ENCODE measurements around the gene TRIB2.

The TRIB2 gene

DNA sequence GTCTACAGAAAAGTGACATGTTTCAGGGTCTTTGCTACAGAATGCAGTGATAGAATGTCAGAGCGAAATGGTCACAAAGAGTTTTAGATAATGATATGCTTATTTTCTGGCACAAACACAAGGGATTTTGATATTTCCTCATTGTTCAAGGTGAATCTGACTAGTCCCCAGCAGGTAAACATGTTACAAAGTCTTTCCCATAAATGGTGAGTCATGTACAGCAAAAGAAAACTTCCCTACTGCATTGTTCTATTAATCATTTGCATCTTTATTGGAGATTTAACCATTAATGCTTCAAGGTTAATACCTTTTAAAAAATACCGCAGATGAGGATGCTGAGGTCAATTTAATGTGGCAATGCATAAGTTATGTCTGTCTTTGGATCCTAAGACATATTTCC lies 19.1 kb upstream of the TRIB2 start:
- no peak for DNase-seq (ENCODE audit: low read depth in 2 of 2)

DNA sequence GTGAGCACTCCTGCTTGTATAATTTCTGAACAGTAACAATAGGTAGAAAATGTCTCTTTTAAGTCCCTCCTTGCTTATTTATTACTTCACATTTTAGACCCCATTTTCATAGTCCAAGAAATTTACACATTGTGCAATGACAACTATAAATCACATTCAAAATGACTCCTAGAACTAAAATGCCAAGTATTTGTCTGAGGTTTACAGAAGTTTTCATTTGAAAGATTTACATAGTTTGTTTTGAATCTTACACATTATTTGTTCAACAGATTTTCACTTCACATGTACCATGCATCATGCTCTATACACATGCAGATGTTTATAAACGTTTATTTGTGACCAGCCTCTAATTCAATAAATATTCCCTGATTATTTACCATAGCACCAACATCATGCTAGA lies 15.7 kb upstream of the TRIB2 start:
- DNase-seq (ENCODE audit: low read depth in 2 of 2) = no peak

DNA sequence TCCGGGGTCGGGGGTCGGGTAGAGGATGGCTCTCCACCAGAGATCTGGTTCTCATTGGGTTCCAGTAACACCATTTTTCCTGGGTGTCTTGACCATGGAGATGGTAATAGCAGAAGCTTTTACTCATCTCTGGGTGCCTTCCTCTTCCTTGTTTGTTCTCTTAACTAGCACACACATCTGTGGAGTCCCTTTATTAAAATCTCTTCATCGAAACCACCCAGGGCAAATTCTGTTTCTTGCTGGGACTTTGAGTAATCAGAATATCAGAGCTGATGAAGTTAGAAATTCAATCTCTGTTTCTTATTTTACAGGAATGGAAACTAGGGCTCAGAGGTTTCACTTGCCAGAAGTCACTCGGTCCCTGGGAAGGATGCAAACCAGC lies 15.0 kb upstream of the TRIB2 start:
- DNase-seq (ENCODE audit: low read depth in 2 of 2) = no peak

DNA sequence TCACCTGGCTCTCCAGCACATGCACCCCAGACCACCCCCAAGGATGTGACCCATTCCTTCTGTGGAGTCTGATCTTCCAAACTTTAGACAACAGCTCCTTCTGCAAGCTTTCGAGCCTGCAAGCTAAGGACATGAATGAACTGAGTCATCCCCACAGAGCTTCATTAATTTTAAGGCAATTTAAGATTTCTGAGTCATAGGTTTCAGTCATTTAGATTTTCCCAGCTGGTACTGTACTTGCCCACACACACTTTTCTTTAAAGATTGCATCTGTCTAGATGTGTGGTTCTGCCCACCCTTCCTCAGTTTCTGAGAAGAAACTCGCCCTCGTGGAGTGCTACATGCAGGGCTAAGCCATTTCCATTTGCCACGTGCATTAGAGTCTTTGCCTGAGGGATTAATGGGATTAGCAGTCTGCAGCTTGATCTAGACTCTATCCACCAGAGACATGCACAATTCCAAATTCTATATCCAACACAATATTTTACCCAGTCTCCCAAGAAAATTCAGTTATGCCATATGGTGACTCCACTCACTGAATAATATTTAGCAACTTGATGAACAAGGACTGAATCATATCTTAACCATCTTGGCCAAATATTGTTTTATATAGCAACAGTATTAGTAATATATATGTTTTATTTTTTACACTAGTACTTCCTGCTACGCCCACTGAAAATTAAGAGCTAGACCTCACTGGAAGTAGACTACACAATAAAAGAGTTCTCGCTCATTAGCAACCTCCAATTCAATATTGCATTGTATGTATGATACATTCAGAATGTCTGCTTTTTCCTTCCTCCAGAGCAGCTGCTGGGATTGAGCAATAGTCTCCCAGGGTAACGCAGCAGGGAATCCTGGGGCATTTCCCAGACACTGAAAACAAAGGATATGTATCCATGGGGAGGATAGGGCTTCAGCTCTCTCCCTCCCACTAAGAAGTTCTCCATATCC lies 14.3 kb upstream of the TRIB2 start:
- peak in 1 of 2 donors; percentile 27 for DNase-seq (ENCODE audit: low read depth in 2 of 2)

DNA sequence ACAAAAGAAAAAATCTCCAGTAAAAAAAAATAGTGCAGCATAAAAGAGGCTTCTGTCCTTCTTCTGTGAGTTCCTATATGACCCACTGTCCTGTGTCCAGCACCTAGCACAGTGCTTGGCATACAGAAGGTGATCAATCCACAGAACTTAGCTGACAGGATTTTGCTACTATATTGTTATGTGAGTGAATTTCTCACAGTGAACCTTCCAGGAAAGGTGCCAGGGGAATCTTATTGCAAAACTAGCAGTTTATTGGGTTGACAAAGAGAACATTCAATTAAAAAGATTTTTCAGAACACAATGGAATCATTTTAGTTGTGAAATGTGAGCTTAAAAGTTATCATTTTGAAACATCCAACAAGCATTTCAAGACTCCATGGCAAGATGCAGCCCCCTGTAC lies 12.4 kb upstream of the TRIB2 start:
- no peak for DNase-seq (ENCODE audit: low read depth in 2 of 2)

DNA sequence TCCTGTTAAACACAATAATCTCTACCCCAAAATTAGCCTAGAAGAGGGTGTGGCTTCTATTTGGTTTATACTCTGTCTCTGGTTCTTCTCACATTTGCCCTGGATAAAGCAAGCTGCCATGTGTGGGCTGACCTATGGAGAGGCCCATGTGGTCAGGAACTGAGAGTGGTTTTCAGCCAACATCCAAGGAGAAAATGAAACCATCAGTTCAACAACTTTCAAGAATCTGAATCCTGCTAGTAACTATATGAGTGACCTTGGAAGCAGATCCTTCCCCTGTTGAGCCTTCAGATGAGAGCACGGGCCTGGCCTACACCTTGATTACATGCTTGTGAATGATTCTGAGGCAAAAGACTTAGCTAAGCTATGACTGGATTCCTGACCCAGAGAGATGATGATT lies 11.5 kb upstream of the TRIB2 start:
- no peak for DNase-seq (ENCODE audit: low read depth in 2 of 2)

DNA sequence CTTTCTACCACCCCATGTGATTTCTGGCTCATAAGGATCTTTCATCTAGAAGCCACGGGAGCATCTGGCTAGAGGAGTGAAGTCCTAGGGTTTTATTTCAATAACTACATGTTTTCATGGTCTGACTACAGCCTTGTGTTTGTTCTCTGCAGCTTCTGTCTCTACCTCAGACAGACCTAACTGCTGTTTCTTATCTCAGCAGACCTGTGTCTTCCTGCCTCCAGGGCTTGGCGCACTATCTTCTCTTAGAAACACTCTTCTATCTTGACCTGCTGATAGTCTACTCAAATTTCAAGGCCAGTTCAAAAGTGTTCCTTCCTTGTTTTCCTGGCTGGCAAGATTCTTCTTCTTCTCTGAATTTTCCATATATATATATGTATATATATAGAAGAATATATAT lies 11.0 kb upstream of the TRIB2 start:
- no peak for DNase-seq (ENCODE audit: low read depth in 2 of 2)

DNA sequence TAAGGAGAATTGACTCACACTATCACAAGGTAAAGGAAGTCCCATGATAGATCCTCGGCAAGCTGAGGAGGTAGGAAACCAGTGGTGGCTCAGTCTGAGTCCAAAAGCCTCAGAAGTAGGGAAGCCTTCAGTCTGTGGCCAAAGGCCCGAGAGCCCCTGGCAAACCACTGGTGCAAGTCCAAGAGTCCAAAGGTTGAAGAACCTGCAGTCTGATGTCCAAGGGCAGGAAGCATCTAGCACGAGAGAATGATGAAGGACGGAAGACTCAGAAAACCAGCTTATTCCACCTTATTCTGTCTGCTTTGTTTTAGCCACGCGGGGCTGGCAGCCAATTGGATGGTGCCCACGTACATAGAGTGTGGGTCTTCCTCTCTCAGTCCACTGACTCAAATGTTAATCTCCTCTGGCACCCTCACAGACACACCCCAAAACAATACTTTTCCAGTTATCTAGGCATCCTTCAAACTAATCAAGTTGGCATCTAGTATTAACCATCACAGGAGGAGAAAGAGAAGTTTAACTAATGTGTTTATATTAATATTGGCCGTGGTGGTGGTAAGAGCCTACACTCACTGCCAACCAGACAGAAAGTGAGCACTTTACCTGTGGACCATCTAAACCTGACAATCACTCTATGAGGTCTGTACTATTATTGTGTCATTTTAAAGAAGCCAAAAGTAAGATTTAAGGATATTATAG lies 8.1 kb upstream of the TRIB2 start:
- no peak for DNase-seq (ENCODE audit: low read depth in 2 of 2)

DNA sequence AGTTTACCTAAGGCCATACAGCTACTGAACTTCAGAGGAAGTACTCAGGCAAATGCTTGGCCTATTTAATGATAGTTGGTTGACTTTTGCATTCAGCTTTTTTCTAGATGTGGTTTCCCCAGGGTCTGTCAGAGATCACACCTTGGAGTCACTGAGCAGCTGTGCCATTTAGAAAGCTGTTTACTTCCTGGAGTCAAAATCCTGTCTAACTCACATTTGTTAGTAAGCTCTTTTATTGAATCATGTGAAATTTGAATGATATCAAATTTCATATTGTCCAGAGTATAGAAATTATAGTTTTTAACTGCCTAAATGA lies 7.6 kb upstream of the TRIB2 start:
- no peak for DNase-seq (ENCODE audit: low read depth in 2 of 2)

DNA sequence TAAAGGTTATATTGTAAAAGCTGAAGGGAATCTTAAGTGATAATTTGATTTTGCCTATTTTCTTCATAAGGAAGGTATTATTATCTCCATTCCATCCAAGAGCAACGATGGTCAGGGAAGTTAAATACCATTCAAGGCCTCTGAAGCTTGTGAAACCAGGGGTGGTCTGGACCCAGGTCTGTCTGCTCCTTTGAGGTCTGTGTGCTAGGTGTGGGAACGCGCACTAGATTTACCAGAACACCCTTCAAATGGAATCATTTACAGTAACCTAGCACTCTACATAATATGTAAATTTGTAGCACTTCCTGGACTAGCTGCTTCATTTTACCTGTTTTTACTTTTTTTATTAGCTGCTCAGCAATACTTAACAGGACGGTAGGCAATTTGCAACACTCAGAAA lies 6.4 kb upstream of the TRIB2 start:
- no peak for DNase-seq (ENCODE audit: low read depth in 2 of 2)

DNA sequence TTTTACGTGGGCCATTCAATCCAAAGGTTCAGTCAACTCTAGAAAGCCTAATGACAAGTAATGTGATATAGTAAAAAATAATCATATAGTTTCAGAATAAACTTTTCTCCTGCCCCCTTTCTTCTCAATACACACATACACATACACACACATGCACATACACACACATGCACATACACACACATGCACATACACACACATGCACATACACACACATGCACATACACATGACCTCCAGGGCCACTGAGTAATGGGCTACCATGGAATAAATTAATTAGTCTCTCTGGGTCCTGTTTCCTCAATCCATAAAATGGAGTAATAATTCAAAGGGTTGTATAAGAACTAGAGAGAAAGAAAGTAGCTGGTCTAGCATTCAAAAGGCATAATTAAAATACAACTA lies 5.4 kb upstream of the TRIB2 start:
- DNase-seq (ENCODE audit: low read depth in 2 of 2) = no peak

DNA sequence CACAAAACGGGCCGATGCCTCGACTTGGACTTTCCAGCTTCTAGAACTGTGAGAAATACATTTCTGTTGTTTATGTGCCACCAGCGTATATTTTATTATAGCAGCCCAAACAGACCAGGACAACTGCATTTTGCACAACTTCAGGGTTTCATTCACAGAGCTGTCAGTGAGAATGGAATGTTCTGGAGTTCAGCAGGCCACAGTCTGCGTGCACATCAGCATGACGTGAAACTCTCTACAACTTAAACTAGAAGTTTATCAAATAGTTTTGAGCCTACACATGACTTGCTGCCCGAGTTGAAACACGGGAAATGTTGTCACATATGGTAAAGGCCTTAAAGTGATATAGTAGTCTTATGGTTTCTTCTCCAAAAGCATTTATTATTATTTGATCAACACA lies 3.9 kb upstream of the TRIB2 start:
- no peak for DNase-seq (ENCODE audit: low read depth in 2 of 2)

DNA sequence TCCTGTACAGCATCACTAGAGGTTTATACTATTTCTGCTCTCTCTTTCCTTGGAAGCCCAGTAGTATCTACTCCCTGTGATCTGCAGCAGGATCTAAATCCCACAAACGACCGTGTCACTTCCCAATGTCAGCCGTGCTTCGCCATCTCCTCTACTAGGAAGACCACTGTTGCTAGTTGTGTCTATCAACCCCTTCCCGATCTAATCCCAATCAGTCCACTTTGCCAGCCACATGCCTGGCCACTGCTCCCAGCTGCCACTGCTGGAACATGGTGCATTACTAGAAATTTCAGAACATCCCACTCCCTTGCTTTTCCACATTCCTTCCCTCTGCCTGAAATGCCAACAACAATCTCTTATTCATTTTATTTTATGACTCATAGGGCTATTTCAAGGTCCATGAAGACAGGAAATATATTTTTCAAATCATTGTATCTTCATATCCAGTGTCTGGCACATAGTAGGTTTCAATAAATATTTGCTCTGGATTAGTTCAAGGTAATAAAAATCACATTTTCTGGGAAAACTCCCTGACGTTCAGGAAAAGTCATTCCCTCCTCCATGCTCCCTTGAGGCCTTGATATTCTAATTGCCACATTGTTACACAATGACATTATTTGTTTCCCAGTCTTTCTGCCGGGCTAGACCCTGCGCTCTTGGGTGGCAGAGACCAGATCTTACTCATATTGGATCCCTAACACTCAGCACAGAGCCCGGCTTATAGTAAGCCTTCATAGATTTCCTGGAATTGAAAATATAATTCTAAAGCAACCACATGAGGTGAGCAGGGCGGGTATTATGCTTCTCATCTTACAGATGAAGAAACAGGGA lies 2.1 kb upstream of the TRIB2 start:
- DNase-seq (ENCODE audit: low read depth in 2 of 2) = no peak

DNA sequence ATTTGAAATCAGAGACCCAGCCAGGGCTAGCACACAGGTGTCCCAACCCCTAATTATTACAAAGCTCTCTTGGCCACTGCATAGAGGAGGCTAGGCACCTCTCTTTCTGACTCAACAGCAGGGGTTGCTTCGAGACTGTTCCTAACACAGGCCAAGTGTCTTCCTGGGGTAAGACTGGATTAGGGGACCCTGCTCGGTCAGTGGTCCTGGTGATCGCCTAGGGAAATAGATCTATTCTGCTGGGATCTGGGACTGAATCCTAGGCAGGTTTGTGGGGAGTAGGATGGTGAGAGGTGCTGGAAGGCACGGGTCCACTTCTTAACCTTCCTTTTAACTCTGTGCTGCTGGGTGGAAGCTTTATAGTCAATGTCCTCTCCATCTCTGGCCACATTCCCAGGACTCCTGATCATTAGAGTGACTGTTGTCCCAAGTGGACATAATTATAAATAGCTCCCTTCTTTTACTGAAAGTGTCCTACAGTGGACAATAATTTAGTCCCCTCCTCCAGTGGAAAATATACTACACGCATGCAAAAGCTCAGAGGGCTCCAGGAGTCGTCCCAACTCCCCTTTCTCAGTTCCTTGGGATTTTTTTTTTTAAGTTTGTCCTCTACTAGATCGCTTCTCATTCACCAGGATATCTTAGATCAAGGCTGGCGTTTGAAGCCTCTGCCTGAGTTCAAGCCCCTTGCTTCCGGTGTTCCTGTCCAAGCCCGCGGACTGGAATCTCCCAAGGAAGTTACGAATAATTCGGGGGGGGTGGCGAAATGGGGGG lies 1.3 kb upstream of the TRIB2 start:
- no peak for DNase-seq (ENCODE audit: low read depth in 2 of 2)

DNA sequence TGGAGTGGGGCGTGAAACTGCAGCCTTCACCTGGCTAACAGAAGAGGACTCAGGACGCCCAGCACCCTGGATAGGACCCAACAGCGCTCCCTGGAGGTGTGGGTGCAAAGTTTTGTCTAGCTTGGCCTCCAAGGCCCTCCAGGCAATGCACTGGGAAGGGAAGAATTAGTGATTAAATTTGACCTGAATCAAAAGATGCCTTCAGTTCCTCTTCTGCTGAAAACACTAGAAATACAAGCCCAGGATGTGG lies 779 bp upstream of the TRIB2 start:
- DNase-seq (ENCODE audit: low read depth in 2 of 2) = peak; percentile 68 to 80

DNA sequence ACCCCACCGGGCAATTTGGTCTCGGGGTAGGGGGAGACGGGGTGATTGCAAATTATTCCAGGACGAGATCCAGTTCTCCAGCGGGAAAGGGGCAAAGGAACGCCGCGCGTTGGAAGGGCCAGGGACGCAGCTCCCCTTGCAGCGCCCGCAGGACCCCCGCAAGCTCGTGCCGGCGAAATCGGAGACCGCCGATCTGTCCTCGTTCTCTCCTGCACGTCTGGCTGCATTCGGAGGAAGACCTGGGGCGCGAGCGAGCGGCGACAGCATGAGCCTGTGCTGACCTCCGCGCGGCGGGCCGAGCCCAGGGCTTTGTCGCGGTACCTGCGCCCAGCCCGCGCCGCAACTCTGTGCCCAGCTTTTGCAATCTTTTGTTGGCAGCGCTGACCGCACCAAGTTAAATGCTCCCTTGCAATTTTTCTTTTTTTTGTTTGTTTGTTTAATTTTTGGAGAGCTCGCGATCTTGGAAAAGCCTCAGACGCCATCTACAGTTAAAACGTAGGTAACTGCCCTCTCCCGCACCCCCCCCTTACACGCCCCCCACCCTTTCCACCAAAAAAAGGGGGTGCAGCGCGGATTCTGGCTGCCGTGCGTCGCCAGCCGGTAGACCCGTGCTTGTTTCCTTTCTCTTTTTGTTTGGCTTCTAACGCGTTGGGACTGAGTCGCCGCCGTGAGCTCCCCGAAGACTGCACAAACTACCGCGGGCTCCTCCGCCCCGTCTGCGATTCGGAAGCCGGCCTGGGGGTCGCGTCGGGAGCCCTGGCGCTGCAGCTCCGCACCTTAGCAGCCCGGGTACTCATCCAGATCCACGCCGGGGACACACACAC lies 667 bp downstream of the TRIB2 start:
- DNase-seq (ENCODE audit: low read depth in 2 of 2) = peak; percentile 41

DNA sequence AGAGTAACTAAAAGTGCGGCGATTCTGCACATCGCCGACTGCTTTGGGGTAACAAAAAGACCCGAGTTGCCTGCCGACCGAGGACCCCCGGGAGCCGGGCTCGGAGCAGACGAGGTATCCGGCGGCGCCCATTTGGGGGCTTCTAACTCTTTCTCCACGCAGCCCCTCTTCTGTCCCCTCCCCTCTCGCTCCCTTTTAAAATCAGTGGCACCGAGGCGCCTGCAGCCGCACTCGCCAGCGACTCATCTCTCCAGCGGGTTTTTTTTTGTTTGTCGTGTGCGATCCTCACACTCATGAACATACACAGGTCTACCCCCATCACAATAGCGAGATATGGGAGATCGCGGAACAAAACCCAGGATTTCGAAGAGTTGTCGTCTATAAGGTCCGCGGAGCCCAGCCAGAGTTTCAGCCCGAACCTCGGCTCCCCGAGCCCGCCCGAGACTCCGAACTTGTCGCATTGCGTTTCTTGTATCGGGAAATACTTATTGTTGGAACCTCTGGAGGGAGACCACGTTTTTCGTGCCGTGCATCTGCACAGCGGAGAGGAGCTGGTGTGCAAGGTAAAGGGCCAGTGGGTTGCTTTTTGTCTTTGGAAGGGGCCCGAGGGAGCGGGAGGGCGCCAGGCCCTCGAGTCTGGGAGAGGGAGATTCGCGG lies 1.4 kb downstream of the TRIB2 start:
- peak; percentile 19 to 23 for DNase-seq (ENCODE audit: low read depth in 2 of 2)

DNA sequence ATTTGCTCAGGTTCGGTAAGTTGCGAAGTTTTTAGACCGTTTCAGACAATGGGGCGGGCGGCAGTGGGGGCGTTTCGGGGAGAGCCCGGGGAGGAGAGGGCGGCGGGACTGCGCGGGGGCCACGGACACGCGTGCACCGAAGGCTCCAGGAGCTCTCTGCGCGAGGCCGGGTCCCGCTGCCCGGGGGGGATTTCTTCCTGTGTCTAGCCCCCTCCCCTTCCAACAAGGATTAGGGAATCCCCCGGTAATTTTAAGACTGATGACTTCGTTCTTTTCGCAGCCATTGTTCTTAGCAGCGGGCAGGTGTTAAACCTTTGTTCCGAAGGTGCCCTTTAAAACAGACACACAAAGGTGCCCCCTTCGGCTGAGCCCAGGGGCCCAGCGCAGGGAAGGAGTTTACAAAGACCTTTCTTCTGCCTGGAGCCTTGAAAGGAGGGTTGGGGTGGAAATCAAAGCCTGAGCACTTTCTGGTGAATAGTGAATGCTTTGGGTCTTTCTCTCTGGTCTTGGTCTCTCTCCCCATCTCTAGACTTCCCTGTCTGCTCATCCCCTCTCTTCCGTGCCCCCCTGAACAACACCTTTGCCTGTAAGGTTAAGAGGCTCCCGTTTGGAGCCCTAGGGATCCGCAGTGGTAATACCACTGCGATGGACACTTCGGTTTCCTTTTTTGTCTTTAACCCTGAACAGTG lies 2.1 kb downstream of the TRIB2 start:
- DNase-seq (ENCODE audit: low read depth in 2 of 2) = peak; percentile 26 to 27

DNA sequence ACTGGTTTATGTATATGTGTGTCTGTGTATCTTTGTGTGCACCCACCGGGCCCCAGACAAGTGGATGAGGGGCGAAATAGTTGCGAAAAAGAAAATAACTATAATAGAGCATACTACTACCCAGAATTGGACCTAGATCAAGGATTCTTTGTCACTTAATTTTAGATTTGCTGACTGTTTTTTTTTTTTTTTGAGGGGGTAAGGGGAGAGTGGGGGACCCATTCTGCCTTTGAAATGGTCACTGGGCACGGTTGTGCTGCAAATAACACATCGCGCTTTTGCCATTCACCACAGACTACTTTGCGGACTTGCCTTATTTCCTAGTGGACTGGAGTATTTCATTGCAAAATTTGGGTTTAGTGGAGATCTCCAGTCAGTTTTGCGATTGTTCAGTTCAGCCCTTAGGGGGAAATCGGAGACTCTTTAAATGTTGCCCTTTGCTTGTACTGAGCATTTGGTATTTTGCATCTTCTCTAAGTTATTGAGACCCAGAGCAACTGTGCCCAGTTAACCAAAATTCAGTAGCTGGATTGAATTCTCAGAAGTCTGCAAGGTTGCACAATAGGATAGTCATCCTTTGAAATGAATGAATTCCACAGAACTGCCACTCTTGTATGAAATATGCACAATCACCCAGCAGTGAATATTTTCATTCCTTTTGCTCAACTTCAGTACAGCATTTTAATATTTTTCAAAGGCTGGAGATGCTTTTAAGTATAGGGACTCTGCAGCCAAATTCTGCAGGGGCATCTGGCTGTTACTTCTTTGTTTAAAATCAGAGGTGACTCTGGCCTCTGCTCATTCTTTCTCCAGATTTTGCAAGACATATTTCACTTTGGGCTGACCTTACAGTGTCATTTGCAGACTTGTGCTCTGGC lies 2.9 kb downstream of the TRIB2 start:
- no peak for DNase-seq (ENCODE audit: low read depth in 2 of 2)

All from stimulated activated CD4-positive, alpha-beta T cell treated with anti-CD3 and anti-CD28 coated beads, Interleukin-1b, Interleukin-23, amount 100 ng/mL, for 4 hours (primary cell).